Measurements from ENCODE around the gene CYSRT1. TPM values are rescaled to one million over a fixed set of nuclear protein-coding genes. Genes with fewer than 3 reads are reported as not detected.

The CYSRT1 gene
- total RNA-seq, 4 donors from 2014 or later: 40.2 to 119 (median 67.6) TPM

DNA sequence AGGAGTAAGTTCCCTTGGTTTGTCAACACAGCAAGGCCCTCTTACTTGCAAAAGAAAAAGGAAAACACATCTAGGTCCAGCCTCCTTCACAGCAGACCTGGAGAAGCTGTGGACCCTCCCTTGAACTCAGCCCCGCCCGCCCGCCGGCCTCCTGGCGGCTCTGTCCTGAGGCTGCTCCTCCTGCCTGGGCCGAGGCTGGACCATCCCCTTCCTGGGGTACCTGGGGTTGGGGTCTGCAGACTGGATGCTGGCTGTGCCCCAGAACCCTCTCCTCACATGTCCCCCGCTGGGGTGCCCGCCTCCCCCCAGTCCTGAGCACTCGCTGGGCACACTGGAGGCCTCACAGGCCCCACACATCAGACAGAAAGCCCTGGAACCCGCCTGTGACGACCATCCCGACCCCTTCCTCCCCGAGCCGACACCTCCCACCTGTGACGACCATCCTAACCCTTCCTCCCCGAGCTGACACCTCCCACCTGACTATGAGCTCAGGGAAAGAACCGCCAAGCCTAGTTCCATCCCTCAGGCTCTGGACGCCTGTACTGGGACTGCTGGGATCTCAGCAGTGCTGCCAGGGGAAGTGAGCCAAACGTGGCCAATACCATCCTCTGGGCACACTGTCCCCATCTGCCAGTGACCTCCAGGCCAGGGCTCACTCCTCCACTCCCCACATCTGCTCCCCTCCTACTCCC lies 45.9 kb upstream of the CYSRT1 start:
- no peak for DNase-seq (ENCODE audit: low spot score in 2 of 2)
- 91 to 94% methylated on average over 17 to 19 of the region's 19 CpGs for WGBS, 2 donors

DNA sequence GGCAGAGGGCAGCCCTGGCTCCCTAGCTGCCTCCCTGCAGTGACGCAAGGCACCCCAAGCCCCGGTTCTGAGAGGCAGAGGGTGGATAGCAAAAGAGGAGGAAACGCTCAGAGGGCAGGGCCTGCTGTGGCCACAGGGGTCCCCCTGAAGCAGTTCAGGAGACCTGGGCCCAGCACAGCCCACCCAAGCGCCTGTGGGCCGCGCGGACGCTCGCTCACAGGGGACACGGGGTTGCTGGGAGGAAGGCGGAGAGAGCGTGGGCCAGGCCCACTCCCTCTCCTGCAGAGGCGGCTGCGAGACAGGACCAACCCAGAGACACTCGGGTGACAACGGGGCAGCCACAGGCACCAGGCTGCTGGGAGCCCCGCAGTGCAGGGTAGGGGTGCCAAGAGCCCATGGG lies 45.2 kb upstream of the CYSRT1 start:
- 94 to 97% methylated on average over 16 to 17 of the region's 17 CpGs for WGBS, 2 donors
- intact Hi-C loops (cut with DNase I; ENCODE audit: low total_unique reads): no loop called here
- H3K4me3 ChIP-seq (ENCODE audit: low read depth, poor library complexity, severe bottlenecking): no peak overlapping the region
- no peak for DNase-seq (ENCODE audit: low spot score in 2 of 2)
- TF ChIP-seq POLR2A (IDR thresholded peaks at IDR 0.05): no peak
- TF ChIP-seq, protein P1, sequence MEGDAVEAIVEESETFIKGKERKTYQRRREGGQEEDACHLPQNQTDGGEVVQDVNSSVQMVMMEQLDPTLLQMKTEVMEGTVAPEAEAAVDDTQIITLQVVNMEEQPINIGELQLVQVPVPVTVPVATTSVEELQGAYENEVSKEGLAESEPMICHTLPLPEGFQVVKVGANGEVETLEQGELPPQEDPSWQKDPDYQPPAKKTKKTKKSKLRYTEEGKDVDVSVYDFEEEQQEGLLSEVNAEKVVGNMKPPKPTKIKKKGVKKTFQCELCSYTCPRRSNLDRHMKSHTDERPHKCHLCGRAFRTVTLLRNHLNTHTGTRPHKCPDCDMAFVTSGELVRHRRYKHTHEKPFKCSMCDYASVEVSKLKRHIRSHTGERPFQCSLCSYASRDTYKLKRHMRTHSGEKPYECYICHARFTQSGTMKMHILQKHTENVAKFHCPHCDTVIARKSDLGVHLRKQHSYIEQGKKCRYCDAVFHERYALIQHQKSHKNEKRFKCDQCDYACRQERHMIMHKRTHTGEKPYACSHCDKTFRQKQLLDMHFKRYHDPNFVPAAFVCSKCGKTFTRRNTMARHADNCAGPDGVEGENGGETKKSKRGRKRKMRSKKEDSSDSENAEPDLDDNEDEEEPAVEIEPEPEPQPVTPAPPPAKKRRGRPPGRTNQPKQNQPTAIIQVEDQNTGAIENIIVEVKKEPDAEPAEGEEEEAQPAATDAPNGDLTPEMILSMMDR (IDR thresholded peaks at IDR 0.05): no peak

More for the DNA sequence above, 45.9 kb upstream of the CYSRT1 start:
- intact Hi-C loops (cut with DNase I; ENCODE audit: low total_unique reads): no loop called here
- H3K4me3 ChIP-seq (ENCODE audit: low read depth, poor library complexity, severe bottlenecking): no peak overlapping the region
- TF ChIP-seq, protein P1 (IDR thresholded peaks at IDR 0.05): no peak
- no peak for TF ChIP-seq POLR2A (IDR thresholded peaks at IDR 0.05)

DNA sequence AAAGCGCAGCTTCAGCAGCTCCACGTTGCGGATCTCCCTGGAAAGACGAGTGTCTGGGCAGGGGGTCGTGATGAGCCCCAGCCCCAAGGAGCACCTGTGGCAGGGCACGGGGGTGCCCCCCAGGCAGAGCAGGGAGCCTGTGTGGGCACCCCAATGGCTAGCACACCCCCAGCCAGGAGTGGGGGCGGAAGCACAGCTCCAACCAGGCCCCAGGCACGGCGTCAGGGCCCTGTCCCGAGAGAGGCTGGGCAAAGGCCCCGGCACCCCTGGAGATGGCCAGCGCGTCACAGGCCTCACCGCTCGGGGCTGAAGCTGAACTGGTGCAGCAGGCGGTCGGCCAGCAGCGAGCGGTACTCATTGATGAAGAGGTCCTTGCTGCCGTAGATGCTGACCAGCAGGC lies 44.5 kb upstream of the CYSRT1 start:
- TF ChIP-seq POLR2A (IDR thresholded peaks at IDR 0.05): no peak
- TF ChIP-seq, protein P1 (IDR thresholded peaks at IDR 0.05): no peak
- H3K4me3 ChIP-seq (ENCODE audit: low read depth, poor library complexity, severe bottlenecking): no peak overlapping the region
- intact Hi-C loops (cut with DNase I; ENCODE audit: low total_unique reads): no loop called here
- WGBS, 2 donors: 92 to 100% methylated on average over 5 to 20 of the region's 20 CpGs
- DNase-seq (ENCODE audit: low spot score in 2 of 2): no peak

DNA sequence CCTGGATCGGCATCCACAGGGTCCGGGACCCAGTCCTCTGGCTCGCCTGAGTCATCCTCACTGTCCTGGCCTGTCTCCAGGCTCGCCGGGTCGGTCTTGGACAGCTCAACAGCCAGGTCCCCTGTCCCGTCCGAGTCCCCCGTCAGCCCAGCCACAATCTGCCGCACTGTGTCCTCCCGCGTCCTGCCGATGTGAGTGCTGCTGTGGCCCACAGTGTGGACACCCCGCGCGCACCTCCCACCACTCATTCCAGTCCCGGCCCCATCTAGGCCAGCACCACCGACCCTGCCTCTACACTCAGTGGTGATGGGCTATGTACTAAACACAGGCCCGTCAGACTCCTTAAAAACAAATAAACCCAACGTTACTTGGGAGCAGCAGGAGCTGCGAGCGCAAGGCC lies 43.3 kb upstream of the CYSRT1 start:
- WGBS, 2 donors: 91 to 95% methylated on average over 22 of the region's 22 CpGs
- TF ChIP-seq POLR2A (IDR thresholded peaks at IDR 0.05): no peak
- TF ChIP-seq, protein P1 (IDR thresholded peaks at IDR 0.05): no peak
- H3K4me3 ChIP-seq (ENCODE audit: low read depth, poor library complexity, severe bottlenecking): no peak overlapping the region
- intact Hi-C loops (cut with DNase I; ENCODE audit: low total_unique reads): no loop called here
- DNase-seq (ENCODE audit: low spot score in 2 of 2): no peak

DNA sequence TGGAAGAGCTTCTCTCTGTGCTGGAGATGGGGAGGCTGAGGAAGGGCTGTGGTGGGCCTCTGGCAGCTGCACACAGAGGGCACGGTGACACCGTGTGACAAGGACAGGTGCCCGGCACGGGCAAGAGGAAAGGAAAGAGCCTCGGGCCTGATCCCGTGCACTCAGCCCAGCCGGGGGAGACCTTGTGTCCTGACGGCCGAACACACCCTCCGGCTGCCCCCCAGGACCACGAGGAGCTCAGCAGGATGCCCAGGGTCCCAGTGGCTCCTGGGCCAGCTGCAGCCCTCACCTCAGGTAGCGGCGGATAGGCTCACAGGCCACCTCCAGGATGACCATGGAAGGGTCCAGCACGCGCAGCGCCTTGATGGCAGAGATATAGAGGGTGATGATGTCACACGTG lies 42.1 kb upstream of the CYSRT1 start:
- 93 to 96% methylated on average over 17 of the region's 17 CpGs for WGBS, 2 donors
- intact Hi-C loops (cut with DNase I; ENCODE audit: low total_unique reads): no loop called here
- DNase-seq (ENCODE audit: low spot score in 2 of 2): no peak
- TF ChIP-seq POLR2A (IDR thresholded peaks at IDR 0.05): no peak
- TF ChIP-seq, protein P1 (IDR thresholded peaks at IDR 0.05): no peak
- H3K4me3 ChIP-seq (ENCODE audit: low read depth, poor library complexity, severe bottlenecking): no peak overlapping the region
